Pancreas (tissue), 10 donors: ENCODE data around the gene RANBP6. TPM values are rescaled to one million over a fixed set of nuclear protein-coding genes. Genes with fewer than 3 reads are reported as not detected.

ENCODE experiments used
- ATAC-seq, 4 donors: fragments of 200-7000 bp; cut with Tn5 transposase; one replicate each; pipeline versions ENCODE4 v1.8.0 to v1.9.1; 2020; ENCODE audit warnings: mild to moderate bottlenecking in 4 of 4, moderate library complexity in 4 of 4
- DNase-seq, 6 donors: peaks; one replicate each; pipeline ENCODE4 v3.0.0-alpha.2; 2020
- FAIRE-seq: peaks from 2 replicates; lab custom pipeline; 2012; peaks lifted over from hg19 to GRCh38; lab: Jason Lieb, UNC
- H3K27ac ChIP-seq, 4 donors: fragments of 200-600 bp; sonication (generic); 1 replicate in 3 of 4; 2 replicates in 1 of 4; pipeline versions ENCODE4 v1.5.0 to v1.8.0; 2020
- H3K27me3 ChIP-seq, 4 donors: fragments of 200-600 bp; one replicate each; pipeline ENCODE4 v1.8.0; 2021
- H3K36me3 ChIP-seq, 3 donors: fragments of 200-600 bp; sonication (generic) in 1 of 3; one replicate each; pipeline versions ENCODE4 v1.5.0 to v1.8.0; 2020 to 2021
- H3K4me1 ChIP-seq, 3 donors: fragments of 200-600 bp; one replicate each; pipeline ENCODE4 v1.8.0; 2021
- H3K4me3 ChIP-seq, 4 donors: fragments of 200-600 bp; sonication (generic) in 2 of 4; one replicate each; pipeline versions ENCODE4 v1.5.0 to v1.8.0; 2020 to 2021
- H3K9me3 ChIP-seq, 4 donors: fragments of 200-600 bp; one replicate each; pipeline ENCODE4 v1.8.0; 2021
- CTCF ChIP-seq, 4 donors: fragments of 200-600 bp; sonication (generic) in 3 of 4; IDR thresholded peaks; one replicate each; pipeline versions ENCODE4 v1.5.0 to v1.8.0; 2021; ENCODE audit warnings: antibody characterized with exemption in 4 of 4
- WGBS, 2 donors: extraction: QIAGEN DNeasy Blood & Tissue Kit; methylation state at CpG; one replicate each; pipeline ENCODE4 v1.1.7; 2013; 5-methylcytosine and 5-hydroxymethylcytosine counted together
- intact Hi-C, 3 donors: fragments of 100-400 bp; cut with DNase I; formaldehyde crosslinking; loops; one replicate each; pipeline versions ENCODE4 v1.11.1 to v1.14.2; 2022
- polyA plus RNA-seq, 2 donors: library from polyadenylated mRNA; stranded (reverse); fragments of 200-250 nt; gene quantifications; one replicate each; pipeline ENCODE4 v1.2.3, GENCODE V29; 2013
- total RNA-seq, 6 donors: library from RNA; stranded (reverse); fragmentation: NEBNext Ultra II Directional in 4 of 6; extraction: Animal tissue kit (Norgen Biotek cat#: 25700) in 4 of 6; gene quantifications; one replicate each; pipeline versions ENCODE4 v1.2.1 to v1.2.4, GENCODE V29; 2021 to 2023
- donor health status: healthy with polysubstance abuse.
- donor health status: DM: no; HTN: no; CAD: no; lungs with moderate emphysema.
- donor health status: DM: no; HTN: no; CAD: no.
- donor health status: control.
- donor health status: control.
- donor health status: Bipolar disorder and iron deficiency.
- donor health status: DM: yes; HTN: yes; CAD: no.
- donor health status: DM: no; HTN: no; CAD: no.
- donor health status: DM: no; HTN: no; CAD: no.
- donor health status: DM: yes; HTN: yes; CAD: no.

The RANBP6 gene
- total and polyA plus RNA-seq, 8 donors: 2.9 to 9.4 (median 5.1) TPM

- ATAC-seq (no peak), DNase-seq (no peak), FAIRE-seq (no peak)
- no peak for TF ChIP-seq CTCF (IDR thresholded peaks at IDR 0.05)
- no peaks in the 10 kb centered on the region for H3K27me3 ChIP-seq
- 95 to 96% methylated on average over 5 of the region's 5 CpGs for WGBS, 2 donors
- intact Hi-C loops: no loop called here
- no peaks in the 10 kb centered on the region for H3K9me3 ChIP-seq
- no peaks in the 10 kb centered on the region for H3K36me3 ChIP-seq
- H3K4me3 ChIP-seq: no peak overlapping the region
- H3K27ac ChIP-seq: no peak overlapping the region
- H3K4me1 ChIP-seq: peaks cover 0 to 3% (median 0%) of the 10 kb centered on the region in 3 donors
These were observed 27.2 kb downstream of the RANBP6 start for GRCh38 chr9:5988265-5988664.

- TF ChIP-seq CTCF (IDR thresholded peaks at IDR 0.05): no peak
- intact Hi-C loops: no loop called here
- FAIRE-seq (no peak), DNase-seq (no peak), ATAC-seq (no peak)
- Histone ChIP-seq H3K27me3 (no peaks in the 10 kb centered on the region), H3K4me1 (no peaks in the 10 kb centered on the region), H3K36me3 (no peaks in the 10 kb centered on the region), H3K9me3 (no peaks in the 10 kb centered on the region), H3K27ac (no peak overlapping the region), H3K4me3 (no peak overlapping the region)
- WGBS, 2 donors: 97% methylated on average over 2 of the region's 2 CpGs
These were observed 32.4 kb downstream of the RANBP6 start for GRCh38 chr9:5983042-5983441.

GRCh38 chr9:5982317-5982716 lies 33.1 kb downstream of the RANBP6 start:
- no peak for FAIRE-seq

GRCh38 chr9:5978523-5978922 lies 36.9 kb downstream of the RANBP6 start:
- Histone ChIP-seq H3K4me3 (no peak overlapping the region), H3K9me3 (no peaks in the 10 kb centered on the region), H3K27ac (no peak overlapping the region), H3K4me1 (no peaks in the 10 kb centered on the region), H3K27me3 (no peaks in the 10 kb centered on the region), H3K36me3 (no peaks in the 10 kb centered on the region)
- WGBS, 2 donors: 32 to 46% methylated on average over 1 of the region's 1 CpG
- FAIRE-seq: no peak
- TF ChIP-seq CTCF (IDR thresholded peaks at IDR 0.05): no peak
- intact Hi-C loops: no loop called here
- ATAC-seq: peak in 2 of 4 donors; percentile 38 to 53
- DNase-seq: no peak

More at GRCh38 chr9:5982317-5982716, 33.1 kb downstream of the RANBP6 start:
- no peaks in the 10 kb centered on the region for H3K9me3 ChIP-seq
- no peaks in the 10 kb centered on the region for H3K27me3 ChIP-seq
- H3K4me1 ChIP-seq: no peaks in the 10 kb centered on the region
- H3K4me3 ChIP-seq: no peak overlapping the region
- no peak for ATAC-seq
- intact Hi-C loops: no loop called here
- WGBS, 2 donors: 89 to 94% methylated on average over 2 of the region's 2 CpGs
- H3K27ac ChIP-seq: no peak overlapping the region
- no peak for DNase-seq
- H3K36me3 ChIP-seq: no peaks in the 10 kb centered on the region
- TF ChIP-seq CTCF (IDR thresholded peaks at IDR 0.05): no peak

GRCh38 chr9:5976674-5977397 lies 38.6 kb downstream of the RANBP6 start:
- WGBS, 2 donors: 51 to 54% methylated on average over 2 of the region's 2 CpGs
- DNase-seq (no peak), FAIRE-seq (no peak), ATAC-seq (peak in 3 of 4 donors; percentile 37 to 60 (median 43))
- H3K4me3 ChIP-seq: no peak overlapping the region
- intact Hi-C loops: no loop called here
- H3K36me3 ChIP-seq: no peaks in the 10 kb centered on the region
- H3K9me3 ChIP-seq: no peaks in the 10 kb centered on the region
- no peaks in the 10 kb centered on the region for H3K4me1 ChIP-seq
- peak overlapping the region in 1 of 4 donors; percentile 23 for H3K27ac ChIP-seq
- TF ChIP-seq CTCF (IDR thresholded peaks at IDR 0.05): no peak
- no peaks in the 10 kb centered on the region for H3K27me3 ChIP-seq
